ENCODE measurements around the gene DDIT4.

GRCh38 chr10:72245949-72246525 is 27.7 kb upstream of the DDIT4 start:
- no peak for TF ChIP-seq CTCF (IDR thresholded peaks at IDR 0.05)
- TF ChIP-seq POLR2A (IDR thresholded peaks at IDR 0.05): no peak

All from adrenal gland (tissue), 5 donors.